HG03571 (cell line): ENCODE measurements around the gene AAGAB.
"Not testable (repeated sequence)": the region's sequence is repeated elsewhere in the genome, so short reads cannot be mapped to it uniquely, and the experiment has no call there.

Experiments used
- ATAC-seq: cut with Tn5 transposase; IDR thresholded peaks from one replicate; pipeline ENCODE4 v1.9.1; 2021; ENCODE audit not compliant: unreplicated experiment

Gene AAGAB, protein sequence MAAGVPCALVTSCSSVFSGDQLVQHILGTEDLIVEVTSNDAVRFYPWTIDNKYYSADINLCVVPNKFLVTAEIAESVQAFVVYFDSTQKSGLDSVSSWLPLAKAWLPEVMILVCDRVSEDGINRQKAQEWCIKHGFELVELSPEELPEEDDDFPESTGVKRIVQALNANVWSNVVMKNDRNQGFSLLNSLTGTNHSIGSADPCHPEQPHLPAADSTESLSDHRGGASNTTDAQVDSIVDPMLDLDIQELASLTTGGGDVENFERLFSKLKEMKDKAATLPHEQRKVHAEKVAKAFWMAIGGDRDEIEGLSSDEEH

DNA sequence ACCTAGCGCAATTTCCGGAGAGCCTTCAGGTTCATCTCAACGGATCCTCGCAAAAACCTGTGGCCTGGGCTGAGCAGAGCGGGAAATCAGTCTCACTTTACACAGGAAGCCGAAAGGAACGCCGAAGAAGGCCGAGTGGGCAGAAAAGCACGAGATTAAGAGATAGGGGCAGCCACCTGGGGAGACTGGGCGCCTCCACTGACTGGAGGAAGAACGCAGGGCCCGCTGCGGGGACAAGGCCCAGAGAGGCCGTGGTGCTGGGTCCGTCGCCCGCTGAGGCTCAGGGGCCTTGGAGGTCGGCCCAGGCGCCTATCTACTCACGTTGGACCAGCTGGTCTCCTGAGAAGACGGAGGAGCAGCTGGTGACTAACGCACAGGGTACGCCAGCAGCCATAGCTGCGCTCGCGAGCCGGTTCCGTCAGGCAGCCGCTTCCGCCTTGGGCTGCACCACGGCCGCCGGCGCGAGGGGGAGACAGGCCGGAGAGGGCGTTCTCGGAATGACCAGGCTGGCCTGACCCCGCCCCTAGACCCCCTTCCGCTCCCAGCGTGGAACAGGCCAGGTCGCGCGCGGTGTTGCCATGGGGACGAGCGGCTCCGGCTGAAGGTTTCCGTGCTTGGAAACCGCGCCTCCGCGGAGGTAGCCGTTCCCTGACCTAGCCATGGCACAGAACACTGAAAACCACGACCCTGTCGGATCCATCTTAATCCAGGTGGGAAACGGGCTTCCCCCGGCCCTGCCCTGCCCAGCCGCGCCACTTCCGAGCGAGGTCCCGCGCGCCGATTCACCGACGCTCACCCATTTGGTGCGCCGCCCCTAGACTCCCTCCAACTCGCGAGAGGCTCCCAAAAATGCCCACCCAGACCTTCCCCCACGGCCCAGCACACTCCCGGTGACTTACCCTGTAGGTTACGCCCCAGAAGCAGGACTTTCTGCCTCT, at the start of gene AAGAB, which contains the start of gene IQCH:
Gene AAGAB (minus strand): TSS at position 424 of the 938 bp plus-strand sequence. CDS start 30 bp downstream, at position 394.
Gene IQCH (plus strand): TSS at position 549 of the 938 bp plus-strand sequence. CDS start 111 bp downstream, at position 660.
- ATAC-seq, result peak; percentile 97

- ATAC-seq, result no peak
Observed at GRCh38 chr15:67303490-67304363, 49.3 kb upstream of the AAGAB start.

GRCh38 chr15:67300266-67301025, 46.0 kb upstream of the AAGAB start:
- ATAC-seq, result no peak

GRCh38 chr15:67296684-67297083, 42.2 kb upstream of the AAGAB start:
- ATAC-seq, result no peak

DNA sequence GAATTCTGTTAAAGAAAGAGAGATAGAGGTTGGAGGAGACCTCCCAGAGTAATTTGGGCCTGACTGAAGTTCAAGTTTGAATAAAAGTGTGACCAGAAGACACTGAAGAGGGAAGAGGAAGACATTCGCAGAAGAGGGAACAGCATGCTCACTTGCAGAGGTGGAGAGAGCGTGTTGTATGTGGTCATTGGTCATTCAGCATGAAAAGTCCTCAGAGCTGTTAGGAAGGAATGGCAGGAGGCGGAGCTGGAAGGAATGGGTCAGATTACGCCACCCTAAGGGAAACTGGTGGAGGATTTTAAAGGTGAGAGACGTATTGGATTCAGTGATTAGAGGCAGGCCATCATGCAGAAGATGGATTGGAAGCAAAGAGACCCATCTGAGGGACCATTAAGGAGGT, 41.7 kb upstream of the AAGAB start:
- ATAC-seq, result no peak

GRCh38 chr15:67290319-67290718, 35.9 kb upstream of the AAGAB start:
- ATAC-seq, result no peak

DNA sequence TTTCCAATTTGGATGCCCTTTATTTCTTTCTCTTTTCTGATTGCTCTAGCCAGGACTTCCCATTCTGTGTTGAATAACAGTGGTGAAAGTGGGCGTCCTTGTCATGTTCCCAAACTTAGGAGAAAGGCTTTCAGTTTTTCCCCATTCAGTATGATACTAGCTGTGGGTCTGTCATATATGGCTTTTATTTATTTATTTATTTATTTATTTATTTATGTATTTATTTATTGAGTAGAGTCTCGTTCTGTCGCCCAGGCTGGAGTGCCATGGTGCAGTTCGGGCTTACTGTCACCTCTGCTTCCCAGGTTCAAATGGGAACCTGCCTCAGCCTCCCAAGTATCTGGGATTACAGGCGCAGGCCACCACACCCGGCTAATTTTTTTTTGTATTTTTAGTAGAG, 31.9 kb upstream of the AAGAB start:
- not testable (repeated sequence) for ATAC-seq

DNA sequence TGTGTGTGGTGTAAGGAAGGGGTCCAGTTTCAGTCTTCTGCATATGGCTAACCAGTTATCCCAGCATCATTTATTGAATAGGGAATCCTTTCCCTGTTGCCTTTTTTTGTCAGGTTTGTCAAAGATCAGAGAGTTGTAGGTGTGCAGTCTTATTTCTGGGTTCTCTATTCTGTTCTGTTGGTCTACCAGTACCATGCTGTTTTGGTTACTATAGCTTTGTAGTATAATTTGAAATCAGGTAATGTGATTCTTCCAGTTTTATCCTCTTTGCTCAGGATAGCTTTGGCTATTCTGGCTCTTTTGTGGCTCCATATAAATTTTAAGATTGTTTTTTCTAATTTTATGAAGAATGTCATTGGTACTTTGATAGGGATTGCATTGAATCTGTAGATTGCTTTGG, 31.2 kb upstream of the AAGAB start:
- ATAC-seq, result not testable (repeated sequence)

DNA sequence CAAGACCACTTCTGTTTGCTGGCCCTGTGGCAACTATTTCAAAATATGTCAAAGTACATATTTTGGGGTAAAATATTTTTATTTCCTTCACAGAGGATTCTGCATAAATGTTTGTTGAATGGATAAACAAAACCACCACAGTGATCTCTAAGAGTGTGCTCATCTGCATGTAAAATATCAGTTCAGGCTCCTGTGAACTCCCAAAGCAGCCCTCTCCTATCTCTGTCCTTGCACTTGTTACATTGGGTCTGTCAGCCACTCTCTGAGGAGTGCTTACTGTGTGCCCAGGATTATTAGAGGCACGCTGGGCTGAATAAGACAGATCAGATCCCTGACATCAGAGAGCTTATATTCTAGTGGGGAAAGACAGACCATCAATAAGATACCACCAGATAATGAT, 27.3 kb upstream of the AAGAB start:
- ATAC-seq, result no peak

DNA sequence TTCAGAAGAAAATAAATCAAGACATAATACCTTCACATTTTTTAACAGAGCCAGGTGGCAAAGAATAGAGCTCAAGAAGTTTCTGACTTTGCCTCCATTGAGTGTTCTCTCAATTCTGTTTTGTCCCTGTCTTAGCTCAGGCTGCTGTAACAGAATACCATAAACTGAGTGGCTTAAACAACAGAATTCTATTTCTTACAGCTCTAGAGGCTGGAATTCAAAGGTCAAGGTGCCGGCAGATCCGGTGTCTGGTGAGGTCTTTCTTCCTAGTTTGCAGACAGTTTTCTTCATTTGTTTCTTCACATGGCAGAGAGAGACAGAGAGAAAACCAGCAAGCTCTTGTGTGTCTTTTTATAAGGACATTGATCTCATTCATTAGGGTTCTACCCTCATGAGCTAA, 25.8 kb upstream of the AAGAB start:
- no peak for ATAC-seq

GRCh38 chr15:67276666-67277065, 22.2 kb upstream of the AAGAB start:
- ATAC-seq, result no peak

GRCh38 chr15:67274236-67274635, 19.8 kb upstream of the AAGAB start:
- no peak for ATAC-seq

GRCh38 chr15:67267951-67268941, 13.8 kb upstream of the AAGAB start:
- no peak for ATAC-seq

DNA sequence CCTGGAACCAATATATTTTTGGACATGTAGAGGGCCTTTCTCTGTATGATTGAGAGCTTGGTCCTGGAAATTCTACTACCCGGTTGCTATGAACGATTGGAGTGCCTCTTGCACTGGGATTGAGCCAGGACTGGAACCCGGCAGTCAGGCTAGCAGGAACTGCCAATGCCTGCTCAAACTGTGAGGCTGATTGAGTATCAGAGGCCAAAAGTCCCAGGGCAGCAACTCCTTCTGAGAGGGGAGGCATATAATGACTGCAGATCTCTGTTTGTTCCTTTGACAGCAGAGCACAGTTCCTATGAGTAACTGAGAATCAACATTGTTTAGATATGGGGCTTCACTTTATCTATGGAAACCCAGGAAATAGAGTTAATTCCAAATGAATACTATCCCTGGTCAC, 13.0 kb upstream of the AAGAB start:
- no peak for ATAC-seq

DNA sequence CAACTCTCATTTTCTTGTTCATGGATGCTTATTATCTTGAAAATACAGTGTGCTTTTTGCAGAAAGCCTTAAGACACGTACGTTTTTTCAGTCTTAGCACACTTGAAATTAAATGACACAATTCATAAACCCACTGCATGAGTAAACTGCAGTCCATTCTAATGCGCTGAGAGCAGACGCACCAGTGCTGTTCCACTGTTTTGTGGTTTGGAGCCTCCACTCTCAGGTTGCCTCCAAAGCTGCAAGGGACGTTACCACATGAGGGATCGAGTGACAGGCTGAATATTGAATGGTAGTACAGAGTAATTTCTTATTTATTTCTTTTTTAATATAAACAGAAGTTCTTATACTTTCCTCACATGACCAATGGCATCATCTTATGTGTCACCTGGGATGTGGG, 12.4 kb upstream of the AAGAB start:
- no peak for ATAC-seq

DNA sequence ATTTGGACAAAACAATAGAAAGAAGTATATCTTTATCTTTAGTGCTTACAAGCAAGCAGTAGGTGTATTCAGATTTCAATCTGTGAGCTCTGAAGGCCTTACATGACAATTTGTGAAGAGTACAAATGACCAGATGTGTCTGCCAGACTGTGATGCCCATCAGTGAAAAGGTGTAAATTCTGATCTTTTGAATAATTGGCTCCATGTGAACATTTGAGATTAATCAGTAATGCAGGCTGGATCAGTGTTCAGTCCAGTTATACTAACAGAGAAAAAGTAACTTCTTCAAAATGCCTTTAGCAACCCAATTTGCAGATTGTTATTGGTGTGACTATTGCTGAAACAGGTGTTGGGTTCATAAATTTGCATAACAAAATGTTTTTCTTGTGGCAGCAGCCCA, 5.3 kb upstream of the AAGAB start:
- no peak for ATAC-seq

DNA sequence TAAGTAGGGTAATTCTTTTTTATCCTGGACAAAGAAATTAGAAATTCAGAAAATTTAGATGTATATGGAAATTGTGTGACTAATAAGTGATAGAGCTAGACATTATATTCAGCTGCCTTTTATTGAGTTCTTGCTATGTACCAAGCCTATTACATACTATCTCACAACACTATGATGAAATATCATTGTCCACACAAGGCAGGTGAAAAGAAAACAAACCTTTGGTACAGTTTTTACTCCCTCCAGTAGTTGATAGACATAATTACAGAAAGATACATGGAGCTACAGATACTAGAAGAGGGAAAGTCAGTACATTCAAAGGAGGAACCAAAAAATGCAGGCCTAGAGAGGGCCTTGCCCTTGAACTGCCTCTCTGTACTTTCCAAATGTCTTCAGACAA, 4.9 kb upstream of the AAGAB start:
- ATAC-seq, result no peak

GRCh38 chr15:67258412-67258811, 4.0 kb upstream of the AAGAB start:
- not testable (repeated sequence) for ATAC-seq

DNA sequence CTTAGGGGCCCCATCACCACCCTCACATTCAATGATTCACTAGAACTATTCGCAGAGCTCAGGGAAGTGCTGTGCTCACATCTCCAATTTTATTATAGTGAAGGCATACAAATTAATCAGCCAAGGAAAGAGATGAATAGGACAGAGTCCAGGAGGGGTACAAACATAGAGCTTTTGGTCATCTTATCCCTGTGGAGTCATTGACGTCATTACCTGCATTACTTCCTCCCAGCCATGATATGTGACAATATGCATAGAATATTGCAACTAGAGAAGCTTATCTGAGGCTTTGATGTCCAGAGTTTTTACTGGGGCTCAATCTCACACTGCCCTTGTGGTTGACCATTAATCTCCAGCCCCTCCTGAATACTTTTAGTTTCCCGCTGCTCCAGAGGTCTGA, 1.6 kb upstream of the AAGAB start:
- ATAC-seq, result no peak
